Neural cell (in vitro differentiated cells): ENCODE results near the gene IGF2R.

Source experiments
- CTCF ChIP-seq: fragments of 450-650 bp; IDR thresholded peaks from 2 replicates; pipeline ENCODE4 v1.5.1; 2014; ENCODE audit warnings: antibody characterized with exemption, mild to moderate bottlenecking, moderate library complexity; ENCODE audit not compliant: poor library complexity, severe bottlenecking
- EP300 ChIP-seq: fragments of 450-650 bp; conservative IDR thresholded peaks from 2 replicates; pipeline ENCODE4 v1.6.1; 2014; ENCODE audit warnings: antibody characterized with exemption, mild to moderate bottlenecking, moderate library complexity; ENCODE audit not compliant: poor library complexity, severe bottlenecking
- EZH2 ChIP-seq: fragments of 200-600, 300-800 bp; shearing (Covaris generic), sonication (generic); IDR thresholded peaks from 2 replicates; pipeline ENCODE4 v1.6.1; 2014; ENCODE audit warnings: antibody characterized with exemption, low read length, borderline replicate concordance, mild to moderate bottlenecking; ENCODE audit not compliant: insufficient read depth, poor library complexity, severe bottlenecking
- MXI1 ChIP-seq: fragments of 450-650 bp; conservative IDR thresholded peaks from 2 replicates; pipeline ENCODE4 v1.6.1; 2014; ENCODE audit warnings: antibody characterized with exemption, mild to moderate bottlenecking; ENCODE audit not compliant: poor library complexity, severe bottlenecking

GRCh38 chr6:159976686-159977254 is 7.9 kb downstream of the IGF2R start:
- TF ChIP-seq MXI1 (no peak), CTCF (no peak), EP300 (no peak), EZH2 (no peak)
